HG02623 (cell line): ENCODE data around the gene CEP72.

Source experiments
- ATAC-seq: cut with Tn5 transposase; IDR thresholded peaks from one replicate; pipeline ENCODE4 v1.9.1; 2021; ENCODE audit warnings: moderate library complexity; ENCODE audit not compliant: unreplicated experiment

The CEP72 gene

GRCh38 chr5:635306-636055 lies 23.3 kb downstream of the CEP72 start:
- no peak for ATAC-seq

GRCh38 chr5:636951-637350 lies 24.8 kb downstream of the CEP72 start:
- no peak for ATAC-seq

GRCh38 chr5:637581-638450 lies 25.7 kb downstream of the CEP72 start:
- ATAC-seq = no peak

- ATAC-seq = no peak
Observed at GRCh38 chr5:638501-639252, 26.5 kb downstream of the CEP72 start.

- ATAC-seq = no peak
Observed at GRCh38 chr5:639253-639530, 27.1 kb downstream of the CEP72 start.

GRCh38 chr5:639584-640213 lies 27.6 kb downstream of the CEP72 start:
- no peak for ATAC-seq

GRCh38 chr5:640461-641330 lies 28.6 kb downstream of the CEP72 start:
- ATAC-seq = no peak

GRCh38 chr5:641331-641765 lies 29.2 kb downstream of the CEP72 start:
- ATAC-seq = no peak

GRCh38 chr5:642481-642880 lies 30.3 kb downstream of the CEP72 start:
- no peak for ATAC-seq

GRCh38 chr5:643351-643801 lies 31.2 kb downstream of the CEP72 start:
- ATAC-seq = no peak

- peak; percentile 68 for ATAC-seq
Observed at GRCh38 chr5:643811-644271, 31.7 kb downstream of the CEP72 start.

- no peak for ATAC-seq
Observed at GRCh38 chr5:644509-644908, 32.4 kb downstream of the CEP72 start.

- no peak for ATAC-seq
Observed at GRCh38 chr5:644971-645370, 32.8 kb downstream of the CEP72 start.

GRCh38 chr5:645421-645820 lies 33.3 kb downstream of the CEP72 start:
- ATAC-seq = no peak

GRCh38 chr5:646396-647201 lies 34.5 kb downstream of the CEP72 start:
- ATAC-seq = no peak

- ATAC-seq = no peak
Observed at GRCh38 chr5:647311-647710, 35.2 kb downstream of the CEP72 start.

GRCh38 chr5:647727-648126 lies 35.6 kb downstream of the CEP72 start:
- no peak for ATAC-seq

GRCh38 chr5:651296-652022 lies 39.3 kb downstream of the CEP72 start:
- no peak for ATAC-seq
